K562 (cell line): Measurements from ENCODE around the gene NUCB2. TPM values are rescaled to one million over a fixed set of nuclear protein-coding genes. Genes with fewer than 3 reads are reported as not detected.
A peak's percentile ranks its signal among the peaks of the same experiment; 100 is the strongest.
"Not testable (repeated sequence)": the region's sequence is repeated elsewhere in the genome, so short reads cannot be mapped to it uniquely, and the experiment has no call there.

ENCODE experiments used
- ATAC-seq: fragments of 200-7000 bp; cut with Tn5 transposase; 3 replicates; pipeline ENCODE4 v1.9.1; 2020; ENCODE audit warnings: moderate library complexity
- BruUV-seq: library from RNA; stranded (reverse); fragments of 400-500 nt; replicated peaks from 2 replicates; lab custom pipeline; 2021; lab: Mats Ljungman, UMichigan
- CTCF ChIA-PET: fragments of 300-600 bp; formaldehyde crosslinking; extraction: SDS; loops from one replicate; lab custom pipeline; 2021; ENCODE audit warnings: low intra/inter-chr PET ratio; lab: Yijun Ruan, JAX
- POLR2A ChIA-PET: fragments of 300-600, 350-650 bp; sonication (Branson Sonifier 250); formaldehyde crosslinking; extraction: SDS; loops from one replicate; lab custom pipeline; 2021; ENCODE audit warnings: antibody characterized with exemption, inconsistent platforms; lab: Yijun Ruan, JAX
- DNase-seq, 4 experiments: peaks; one replicate each; pipeline versions ENCODE4 v3.0.0 to v3.0.0-alpha.2; 2011 to 2018; ENCODE audit warnings: low spot score in 3 of 4, mixed read lengths in 3 of 4; ENCODE audit errors: extremely low read depth in 1 of 4
- FAIRE-seq: peaks from 2 replicates; lab custom pipeline; 2011; peaks lifted over from hg19 to GRCh38; lab: Jason Lieb, UNC
- H2AFZ ChIP-seq: 2 replicates; pipeline ENCODE4 v1.6.0; 2011; ENCODE audit warnings: low read depth, low read length, control low read depth, inconsistent platforms
- H3K27ac ChIP-seq: fragments of 200-600 bp; 3 replicates; pipeline ENCODE4 v1.8.0; 2011; ENCODE audit warnings: low read depth, mild to moderate bottlenecking, control low read depth, inconsistent platforms, low read length, moderate library complexity, mixed read lengths; ENCODE audit errors: extremely low read depth
- H3K27me3 ChIP-seq, 2 experiments: fragments of 300-600 bp in 1 of 2; 2 replicates in 1 of 2; 3 replicates in 1 of 2; pipeline versions ENCODE4 v1.6.0 to v1.8.0; 2011; ENCODE audit warnings: inconsistent platforms in 2 of 2, low read length in 2 of 2, mild to moderate bottlenecking in 1 of 2, mixed read lengths in 1 of 2, moderate library complexity in 1 of 2; ENCODE audit not compliant: control insufficient read depth in 2 of 2, insufficient read depth in 2 of 2
- H3K36me3 ChIP-seq: fragments of 300-600 bp; 3 replicates; pipeline ENCODE4 v1.8.0; 2011; ENCODE audit warnings: mild to moderate bottlenecking, low read length, inconsistent platforms; ENCODE audit not compliant: control insufficient read depth, insufficient read depth
- H3K4me1 ChIP-seq, 2 experiments: fragments of 200-600 bp in 1 of 2; replicated peaks in 1 of 2; 2 replicates in 1 of 2; 3 replicates in 1 of 2; pipeline versions ENCODE4 v1.5.1 to v1.8.0; 2011; ENCODE audit warnings: inconsistent platforms in 2 of 2, low read length in 2 of 2, mild to moderate bottlenecking in 1 of 2, mixed read lengths in 1 of 2, moderate library complexity in 1 of 2; ENCODE audit not compliant: control insufficient read depth in 2 of 2, insufficient read depth in 2 of 2
- H3K4me2 ChIP-seq: 2 replicates; pipeline ENCODE4 v1.6.1; 2011; ENCODE audit warnings: low read length, control low read depth, inconsistent platforms, mixed read lengths; ENCODE audit not compliant: insufficient read depth
- H3K4me3 ChIP-seq: fragments of 200-600 bp; sonication (generic), shearing (Covaris generic); 2 replicates; pipeline ENCODE4 v1.5.1; 2016; ENCODE audit warnings: control low read depth, inconsistent platforms
- H3K79me2 ChIP-seq: fragments of 200-600 bp; 3 replicates; pipeline ENCODE4 v1.8.0; 2011; ENCODE audit warnings: low read length, inconsistent platforms; ENCODE audit not compliant: control insufficient read depth, insufficient read depth
- H3K9ac ChIP-seq, 2 experiments: 2 replicates each; pipeline versions ENCODE4 v1.6.0 to v1.6.1; 2011; ENCODE audit warnings: low read depth in 2 of 2, low read length in 2 of 2, control low read depth in 1 of 2, inconsistent platforms in 1 of 2, mild to moderate bottlenecking in 1 of 2, mixed read lengths in 1 of 2; ENCODE audit not compliant: insufficient read depth in 1 of 2
- H3K9me1 ChIP-seq: one replicate; pipeline ENCODE4 v1.6.0; 2011; ENCODE audit warnings: inconsistent platforms, mild to moderate bottlenecking, low read length, moderate library complexity; ENCODE audit not compliant: control insufficient read depth, insufficient read depth
- H3K9me3 ChIP-seq: replicated peaks from 2 replicates; pipeline ENCODE4 v1.5.1; 2011; ENCODE audit warnings: low read depth, low read length, inconsistent platforms; ENCODE audit not compliant: control insufficient read depth, insufficient read depth
- H4K20me1 ChIP-seq: replicated peaks from 2 replicates; pipeline ENCODE4 v1.6.1; 2011; ENCODE audit warnings: low read length, inconsistent platforms, mixed read lengths; ENCODE audit not compliant: control insufficient read depth, insufficient read depth
- ARID1B ChIP-seq: fragments of 450-650 bp; IDR thresholded peaks from 2 replicates; pipeline ENCODE4 v1.6.1; 2016; ENCODE audit warnings: antibody characterized with exemption, mild to moderate bottlenecking, inconsistent platforms
- CBFA2T2 ChIP-seq: fragments of 450-650 bp; conservative IDR thresholded peaks from 2 replicates; pipeline ENCODE4 v1.6.1; 2017; ENCODE audit warnings: mild to moderate bottlenecking
- CBFA2T3 ChIP-seq: fragments of 450-650 bp; IDR thresholded peaks from 2 replicates; pipeline ENCODE4 v1.6.1; 2017
- DPF2 ChIP-seq: fragments of 450-650 bp; IDR thresholded peaks from 2 replicates; pipeline ENCODE4 v1.6.1; 2016
- HDAC2 ChIP-seq: fragments of 450-650 bp; IDR thresholded peaks from 2 replicates; pipeline ENCODE4 v1.6.1; 2016; ENCODE audit warnings: mild to moderate bottlenecking
- SMARCE1 ChIP-seq: fragments of 450-650 bp; IDR thresholded peaks from 2 replicates; pipeline ENCODE4 v1.7.1; 2016; ENCODE audit warnings: mild to moderate bottlenecking
- SPI1 ChIP-seq: IDR thresholded peaks from 2 replicates; pipeline ENCODE4 v1.6.1; 2011; ENCODE audit warnings: low read depth, low read length, control low read depth, borderline replicate concordance
- TAL1 ChIP-seq: fragments of 450-650 bp; IDR thresholded peaks from 2 replicates; pipeline ENCODE4 v1.6.1; 2016; ENCODE audit warnings: mild to moderate bottlenecking
- TCF3 ChIP-seq: sonication (generic); formaldehyde crosslinking; IDR thresholded peaks from 2 replicates; pipeline ENCODE4 v1.4.0; 2020; ENCODE audit warnings: mild to moderate bottlenecking, missing genetic modification reagents
- ZNF384 ChIP-seq: IDR thresholded peaks from 2 replicates; pipeline ENCODE4 v1.6.1; 2012; ENCODE audit warnings: low read depth, low read length, improper control_type of control experiment
- WGBS: fragments of 100-300 bp; shearing (Covaris generic); methylation state at CpG from one replicate; pipeline ENCODE4 v1.1.6; 2016; ENCODE audit warnings: low coverage, mixed read lengths; ENCODE audit not compliant: insufficient coverage; ENCODE audit errors: missing lambda C conversion rate; 5-methylcytosine and 5-hydroxymethylcytosine counted together
- in situ Hi-C: fragments of 300-500 bp; cut with MboI; formaldehyde crosslinking; loops from 4 replicates; pipeline ENCODE4 v1.15.0; 2018; ENCODE audit warnings: inconsistent platforms, mixed read lengths
- intact Hi-C: fragments of 100-400 bp; cut with micrococcal nuclease; formaldehyde crosslinking; loops from 2 replicates; pipeline ENCODE4 v1.14.2; 2022
- polyA plus RNA-seq, 8 experiments: library from polyadenylated mRNA; depleted of rRNA in 4 of 8; stranded (reverse) in 5 of 8; unstranded in 3 of 8; fragments of >200 nt; fragmentation: Nextera tagmentation in 2 of 8; fragmentation: Illumina TruSeq in 1 of 8; extraction: Ambion mirVana in 2 of 8; extraction: Trizol in 1 of 8; gene quantifications; 2 replicates each; pipeline versions ENCODE4 v1.2.1 to v1.2.3, GENCODE V29; 2011 to 2014; ENCODE audit warnings: inconsistent platforms in 1 of 8, missing spikeins in 1 of 8
- total RNA-seq, 7 experiments: library from RNA; depleted of rRNA in 6 of 7; stranded (reverse); fragments of >200 nt in 6 of 7; fragmentation: Illumina TruSeq in 2 of 7; extraction: Trizol in 2 of 7; gene quantifications; 2 replicates each; pipeline versions ENCODE4 v1.2.1 to v1.2.3, GENCODE V29; 2011 to 2021; ENCODE audit warnings: low replicate concordance in 1 of 7
- TF ChIP-seq, protein P1 (sequence below): sonication (generic); IDR thresholded peaks from 2 replicates; pipeline ENCODE4 v1.6.1; 2016

Gene NUCB2
- total and polyA plus RNA-seq, 9 of the 15 experiments (the other 6 are each of a cell fraction or from before 2014, with no cell fraction given), result 54.0 to 108 (median 84.6) TPM

DNA sequence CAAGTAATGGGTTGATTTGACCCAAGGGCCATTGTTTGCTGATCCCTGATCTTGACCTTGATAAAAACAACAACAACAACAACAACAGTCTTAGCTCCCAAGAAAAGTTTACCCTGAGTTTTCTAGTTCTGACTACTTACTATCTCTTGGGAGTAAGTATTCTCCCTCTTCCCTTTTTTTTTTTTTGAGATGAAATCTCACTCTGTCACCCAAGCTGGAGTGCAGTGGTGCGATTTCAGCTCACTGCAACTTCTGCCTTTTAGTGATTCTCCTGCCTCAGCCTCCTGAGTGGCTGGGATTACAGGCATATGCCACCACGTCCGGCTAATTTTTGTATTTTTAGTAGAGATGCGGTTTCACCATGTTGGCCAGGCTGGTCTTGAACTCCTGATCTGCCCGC lies 8.0 kb upstream of the NUCB2 start:
- H3K36me3 ChIP-seq, H3K27ac ChIP-seq, H3K27me3 ChIP-seq, DNase-seq, BruUV-seq, FAIRE-seq, in situ Hi-C loops, CTCF ChIA-PET, H3K4me2 ChIP-seq, intact Hi-C loops, H2AFZ ChIP-seq, H3K79me2 ChIP-seq, H3K9me1 ChIP-seq, H3K4me3 ChIP-seq, H4K20me1 ChIP-seq, H3K9me3 ChIP-seq, H3K9ac ChIP-seq: not testable (repeated sequence)
- ATAC-seq, result peak; percentile 43; the same call in 2 of the 3 replicates
- POLR2A ChIA-PET, result interaction anchor here (0.6 to 2.2 kb wide), 2 partner anchors 8 to 19 kb away, joined by 3 to 12 read pairs; partner anchors contain the start of gene NUCB2
- 9% methylated on average over 5 of the region's 5 CpGs for WGBS
- TF ChIP-seq ARID1B, result peak; percentile 60
- 0 out of 2 replicates have a peak, but pooled peaks have one; percentile 28 for TF ChIP-seq DPF2
- peak; percentile 71 for TF ChIP-seq ZNF384
- TF ChIP-seq HDAC2, result 0 out of 2 replicates have a peak, but pooled peaks have one; percentile 18
- TF ChIP-seq SPI1, result peak; percentile 49; the same call in 1 of the 2 replicates
- TF ChIP-seq, protein P1, sequence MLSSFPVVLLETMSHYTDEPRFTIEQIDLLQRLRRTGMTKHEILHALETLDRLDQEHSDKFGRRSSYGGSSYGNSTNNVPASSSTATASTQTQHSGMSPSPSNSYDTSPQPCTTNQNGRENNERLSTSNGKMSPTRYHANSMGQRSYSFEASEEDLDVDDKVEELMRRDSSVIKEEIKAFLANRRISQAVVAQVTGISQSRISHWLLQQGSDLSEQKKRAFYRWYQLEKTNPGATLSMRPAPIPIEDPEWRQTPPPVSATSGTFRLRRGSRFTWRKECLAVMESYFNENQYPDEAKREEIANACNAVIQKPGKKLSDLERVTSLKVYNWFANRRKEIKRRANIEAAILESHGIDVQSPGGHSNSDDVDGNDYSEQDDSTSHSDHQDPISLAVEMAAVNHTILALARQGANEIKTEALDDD, result peak; percentile 60
- peak; percentile 56 for TF ChIP-seq TAL1
- peak; percentile 59 for TF ChIP-seq CBFA2T3
- peak; percentile 35; the same call in 1 of the 2 replicates for TF ChIP-seq TCF3
- 0 out of 2 replicates have a peak, but pooled peaks have one; percentile 33 for TF ChIP-seq SMARCE1
- TF ChIP-seq CBFA2T2, result 0 out of 2 replicates have a peak, but pooled peaks have one; percentile 7
- H3K4me1 ChIP-seq, result peaks cover 5 to 14% of the 10 kb centered on the region in 2 experiments; a peak in 4 of 5 replicates
